GM21717 (cell line): ENCODE measurements around the gene PTBP1.

Experiments
- ATAC-seq: cut with Tn5 transposase; IDR thresholded peaks from one replicate; pipeline ENCODE4 v1.9.1; 2021; ENCODE audit warnings: mild to moderate bottlenecking, moderate library complexity; ENCODE audit not compliant: unreplicated experiment

Gene PTBP1

GRCh38 chr19:795691-796581, 1.3 kb upstream of the PTBP1 start:
- no peak for ATAC-seq

GRCh38 chr19:797528-798414, 519 bp downstream of the PTBP1 start:
- peak; percentile 28 for ATAC-seq

DNA sequence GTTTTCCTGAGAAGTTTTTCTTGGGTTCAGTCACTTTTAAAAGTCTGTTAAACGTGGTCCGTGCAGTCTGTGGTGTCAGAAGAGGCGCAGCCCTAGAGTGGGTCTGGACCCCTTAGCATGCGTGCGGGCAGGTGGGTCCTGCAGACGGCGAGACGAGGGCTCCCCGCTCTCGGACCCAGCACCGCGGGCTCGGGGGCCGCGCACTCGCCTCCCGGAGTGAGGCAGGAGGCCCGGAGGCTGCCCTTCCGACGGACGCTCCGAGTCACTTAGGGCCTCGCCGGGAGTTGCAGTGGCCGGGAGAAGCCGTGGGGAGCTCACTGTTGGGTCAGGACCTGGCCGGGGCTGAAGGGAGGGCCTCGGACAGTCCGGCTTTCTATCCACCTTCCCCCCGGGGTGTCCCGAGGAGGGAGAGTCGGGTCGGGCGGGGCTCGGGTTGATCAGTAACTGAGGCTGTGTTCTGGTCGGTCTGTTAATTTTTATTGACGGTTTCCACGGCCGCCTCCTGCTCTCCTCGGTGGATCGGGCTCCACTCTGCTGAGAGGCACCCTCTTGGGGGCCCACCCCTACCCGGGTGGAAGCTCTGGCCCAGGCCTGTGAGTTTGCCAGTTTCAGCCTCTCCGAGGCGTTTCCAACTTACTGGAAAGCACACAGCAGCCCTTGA, 1.3 kb downstream of the PTBP1 start:
- no peak for ATAC-seq

DNA sequence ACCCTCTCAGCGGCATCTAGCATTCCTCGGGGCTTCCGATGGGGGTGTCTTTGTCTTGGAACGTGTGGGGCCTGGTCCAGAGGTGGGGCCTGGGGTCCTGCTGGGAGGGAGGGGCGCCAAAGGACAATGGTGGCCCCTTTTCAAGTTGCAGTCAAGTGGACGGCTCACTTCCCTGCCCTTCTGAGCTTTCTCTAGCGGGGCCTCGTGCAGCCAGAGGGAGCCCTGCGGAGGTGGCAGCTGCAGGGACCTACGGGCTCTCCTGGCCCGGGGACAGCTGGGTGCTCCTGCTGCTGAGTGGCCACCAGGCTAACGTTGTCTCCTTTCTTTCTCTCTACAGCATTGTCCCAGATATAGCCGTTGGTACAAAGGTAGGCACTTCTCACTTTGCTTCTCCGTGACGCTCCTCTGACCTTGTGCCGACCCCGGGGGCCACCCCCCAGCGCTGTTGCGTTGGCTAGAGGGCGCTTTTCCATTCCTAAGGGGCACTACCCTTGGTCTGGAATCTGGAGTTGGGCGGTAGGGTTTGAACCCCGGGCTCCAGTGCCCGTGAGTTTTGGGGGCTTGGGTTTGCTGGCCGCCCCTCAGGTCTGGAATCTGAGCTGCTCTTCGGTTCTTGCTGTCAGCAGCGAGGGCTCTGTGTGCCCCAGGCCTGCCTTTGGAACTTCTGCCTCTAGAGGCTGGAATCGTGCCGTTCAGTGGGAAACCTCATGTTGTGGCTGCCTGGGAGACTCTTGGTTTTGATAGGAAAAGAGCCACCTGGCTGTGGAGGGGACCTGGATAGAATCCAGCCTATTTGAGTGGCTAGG, 2.0 kb downstream of the PTBP1 start:
- no peak for ATAC-seq

DNA sequence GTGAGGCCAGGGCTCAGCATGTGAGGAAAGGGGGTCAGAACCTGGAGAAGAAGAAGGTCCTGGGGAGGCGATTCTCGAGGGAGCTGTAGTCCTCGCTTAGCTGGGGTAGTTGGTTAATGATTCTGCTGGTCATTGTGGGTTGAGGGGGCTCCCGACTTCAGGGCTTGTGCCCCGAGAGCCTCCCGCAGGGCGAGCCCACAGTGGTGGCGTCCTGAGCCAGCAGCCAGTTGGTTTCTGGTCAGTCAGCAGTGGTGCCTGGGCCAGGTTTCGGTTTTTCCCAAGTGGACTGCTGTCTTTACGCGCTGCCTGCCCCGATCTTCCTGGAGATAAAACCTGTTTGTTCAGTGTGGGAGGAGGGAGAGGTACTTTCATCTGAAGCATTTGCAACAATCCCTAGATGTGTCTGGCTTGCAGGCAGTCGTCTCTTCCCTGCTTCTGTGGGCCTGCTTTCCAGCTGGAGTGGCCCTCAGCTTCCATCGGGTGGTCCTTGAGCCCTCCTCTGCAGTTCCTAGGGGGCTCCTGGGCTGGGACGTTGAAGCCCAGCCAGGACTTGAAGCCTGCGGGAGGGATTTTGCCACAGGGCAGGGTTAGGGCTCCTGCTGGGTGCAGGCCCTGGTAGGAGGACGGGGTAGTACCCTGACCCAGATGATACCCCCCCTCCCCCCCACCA, 3.2 kb downstream of the PTBP1 start:
- ATAC-seq, result no peak

DNA sequence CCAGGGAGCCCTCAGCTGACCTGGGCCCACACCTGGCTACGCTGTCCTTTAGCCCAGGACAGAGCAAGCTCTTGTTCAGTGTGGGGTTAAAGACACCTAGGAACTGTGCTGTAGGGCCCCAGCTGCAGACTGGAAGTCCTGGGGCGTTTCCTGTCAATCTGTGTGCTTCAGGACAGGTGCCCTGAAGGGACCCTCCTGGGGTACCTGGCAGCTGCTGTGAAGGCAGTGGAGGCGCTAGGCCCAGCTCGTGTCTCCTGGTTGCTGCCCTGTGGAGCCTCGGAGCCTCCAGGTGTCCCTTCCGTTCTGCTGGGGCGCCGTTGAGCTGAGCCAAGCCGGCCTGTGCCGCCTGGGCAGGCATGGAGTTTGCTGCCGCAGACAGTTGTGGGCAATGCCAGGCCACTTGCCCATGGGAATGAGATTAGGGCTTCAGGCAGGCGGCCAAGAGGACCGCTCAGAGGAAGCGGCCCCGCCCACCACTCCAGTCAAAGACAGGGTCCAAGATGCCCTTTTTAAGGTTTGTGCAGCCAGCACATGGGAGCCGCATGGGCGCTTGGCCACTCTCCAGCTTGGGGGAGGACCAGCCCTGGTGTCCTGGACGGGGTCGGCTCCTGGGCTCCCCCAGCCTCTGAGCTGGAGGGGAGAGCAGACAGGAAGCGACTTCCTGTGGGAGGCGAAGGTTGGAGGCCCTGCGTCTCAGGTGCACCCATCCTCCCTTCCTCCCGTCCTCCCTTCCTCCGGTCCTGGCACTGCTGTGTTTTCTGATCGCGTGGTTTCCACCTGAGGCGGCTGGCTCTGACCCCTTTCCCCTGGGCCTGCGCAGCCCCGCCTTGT, 4.0 kb downstream of the PTBP1 start:
- no peak for ATAC-seq

- no peak for ATAC-seq
Observed at GRCh38 chr19:801861-802497, 4.7 kb downstream of the PTBP1 start.

- no peak for ATAC-seq
Observed at GRCh38 chr19:802498-803098, 5.3 kb downstream of the PTBP1 start.

- ATAC-seq, result no peak
Observed at GRCh38 chr19:803099-803561, 5.9 kb downstream of the PTBP1 start.

DNA sequence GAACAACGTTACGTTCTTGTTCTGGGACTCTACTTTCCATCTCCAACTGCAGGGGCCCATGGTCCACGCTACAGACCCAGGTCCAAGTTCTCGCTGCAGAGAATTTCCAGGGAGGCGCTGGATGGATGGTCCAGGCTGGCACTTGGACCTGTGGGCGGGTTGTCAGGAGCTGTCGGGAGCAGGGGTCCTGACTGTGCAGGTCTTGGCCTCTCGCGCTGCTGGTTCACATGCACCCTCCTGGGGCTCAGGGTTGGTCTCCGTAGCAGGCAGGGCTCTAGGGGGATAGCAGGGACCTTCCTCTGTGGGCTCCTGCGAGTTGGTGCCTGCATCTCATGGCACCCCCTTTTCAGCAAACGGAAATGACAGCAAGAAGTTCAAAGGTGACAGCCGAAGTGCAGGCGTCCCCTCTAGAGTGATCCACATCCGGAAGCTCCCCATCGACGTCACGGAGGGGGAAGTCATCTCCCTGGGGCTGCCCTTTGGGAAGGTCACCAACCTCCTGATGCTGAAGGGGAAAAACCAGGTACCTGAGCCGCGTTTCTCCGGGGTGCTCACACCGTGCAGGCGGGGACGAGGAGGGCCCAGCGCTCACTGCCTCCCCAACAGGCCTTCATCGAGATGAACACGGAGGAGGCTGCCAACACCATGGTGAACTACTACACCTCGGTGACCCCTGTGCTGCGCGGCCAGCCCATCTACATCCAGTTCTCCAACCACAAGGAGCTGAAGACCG, 6.6 kb downstream of the PTBP1 start:
- ATAC-seq, result no peak

DNA sequence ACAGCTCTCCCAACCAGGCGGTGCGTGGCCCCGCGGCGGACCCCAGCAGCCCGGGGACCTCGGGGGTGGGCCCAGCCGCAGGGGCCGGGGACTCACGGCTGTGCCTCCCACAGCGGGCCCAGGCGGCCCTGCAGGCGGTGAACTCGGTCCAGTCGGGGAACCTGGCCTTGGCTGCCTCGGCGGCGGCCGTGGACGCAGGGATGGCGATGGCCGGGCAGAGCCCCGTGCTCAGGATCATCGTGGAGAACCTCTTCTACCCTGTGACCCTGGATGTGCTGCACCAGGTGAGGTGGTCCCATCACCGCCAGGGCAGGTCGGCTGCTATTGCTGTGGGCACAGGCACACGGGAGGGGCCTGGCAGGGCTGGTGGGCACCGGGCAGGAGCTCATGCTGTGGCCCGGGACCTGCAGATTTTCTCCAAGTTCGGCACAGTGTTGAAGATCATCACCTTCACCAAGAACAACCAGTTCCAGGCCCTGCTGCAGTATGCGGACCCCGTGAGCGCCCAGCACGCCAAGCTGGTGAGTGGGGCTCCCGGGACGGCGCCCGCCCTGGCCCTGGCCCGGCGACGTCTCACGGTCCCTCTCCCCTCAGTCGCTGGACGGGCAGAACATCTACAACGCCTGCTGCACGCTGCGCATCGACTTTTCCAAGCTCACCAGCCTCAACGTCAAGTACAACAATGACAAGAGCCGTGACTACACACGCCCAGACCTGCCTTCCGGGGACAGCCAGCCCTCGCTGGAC, 7.3 kb downstream of the PTBP1 start:
- ATAC-seq, result no peak

GRCh38 chr19:805166-805551, 7.9 kb downstream of the PTBP1 start:
- no peak for ATAC-seq

DNA sequence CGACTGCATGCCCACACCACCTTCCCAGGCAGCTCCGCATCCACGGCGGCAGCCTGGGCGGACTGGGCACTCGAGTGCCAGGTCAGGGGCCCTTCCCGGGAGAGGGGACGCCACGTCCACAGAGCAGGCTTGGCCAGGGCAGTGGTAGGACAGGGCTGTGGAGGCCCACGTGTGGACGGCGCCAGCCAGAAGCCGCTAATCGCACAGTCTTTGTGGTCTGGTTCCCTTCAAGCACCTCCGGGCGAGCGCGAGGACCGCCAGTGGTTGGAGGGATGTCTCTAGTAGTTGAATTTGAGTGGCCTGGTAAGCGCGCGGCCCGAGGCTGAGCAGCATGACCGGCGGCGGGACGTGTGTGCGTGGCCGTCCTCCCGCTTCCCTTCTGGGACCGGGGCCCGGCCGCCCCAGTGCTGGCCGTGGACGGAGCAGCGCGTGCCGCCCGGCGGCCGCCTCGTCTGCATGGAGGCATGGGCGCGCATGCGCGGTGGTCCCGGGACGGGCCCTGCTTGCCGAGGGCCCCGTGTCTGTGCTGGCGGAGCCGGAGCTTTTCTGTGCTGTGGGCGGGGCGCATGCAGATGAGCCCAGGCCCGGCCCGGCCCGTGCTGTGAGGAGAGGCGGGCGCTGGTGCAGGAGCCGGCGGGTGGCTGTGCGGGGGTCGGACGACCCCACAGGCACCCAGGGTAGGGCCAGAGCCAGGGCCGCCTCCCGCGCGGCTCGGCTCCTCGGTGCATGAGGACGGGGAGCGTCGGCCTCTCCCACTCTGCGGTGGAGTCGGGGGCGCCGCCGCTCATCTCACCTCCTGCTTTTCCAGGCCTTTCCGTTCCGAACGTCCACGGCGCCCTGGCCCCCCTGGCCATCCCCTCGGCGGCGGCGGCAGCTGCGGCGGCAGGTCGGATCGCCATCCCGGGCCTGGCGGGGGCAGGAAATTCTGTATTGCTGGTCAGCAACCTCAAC, 8.6 kb downstream of the PTBP1 start:
- ATAC-seq, result no peak

DNA sequence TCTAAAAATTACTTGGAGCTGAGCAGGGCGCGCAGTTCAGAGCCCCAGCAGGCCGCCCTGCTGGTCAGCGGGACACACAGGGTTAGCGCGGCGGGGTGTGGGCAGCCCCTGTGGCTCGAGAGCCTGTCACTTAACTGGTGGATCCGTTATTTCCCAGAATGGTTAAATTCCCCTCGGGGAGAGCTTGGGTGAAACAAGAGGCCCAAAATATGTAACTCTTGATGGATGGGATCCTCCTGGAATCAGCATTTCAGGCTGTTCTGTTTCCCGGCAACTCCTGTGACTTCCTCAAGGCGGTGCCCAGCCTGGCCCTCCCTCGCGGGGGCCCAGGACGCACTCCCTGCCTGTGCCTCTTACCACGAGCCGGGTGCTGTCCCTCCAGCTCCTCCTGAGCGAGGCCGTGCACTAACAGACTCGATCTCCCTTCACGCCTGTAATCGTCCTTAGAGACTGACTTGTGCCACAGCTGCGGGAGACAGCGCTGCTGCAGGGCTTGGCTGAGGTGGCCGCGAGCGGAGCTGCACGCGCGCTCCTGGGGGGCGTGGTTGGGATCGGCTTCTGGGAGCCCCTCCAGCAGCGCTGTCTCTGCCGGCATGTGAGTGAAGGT, 9.7 kb downstream of the PTBP1 start:
- no peak for ATAC-seq
